OCI-LY7 (cell line): ENCODE data around the gene ITGAD. TPM values are rescaled to one million over a fixed set of nuclear protein-coding genes. Genes with fewer than 3 reads are reported as not detected.

ENCODE experiments used
- BruUV-seq: library from RNA; stranded (reverse); fragments of 400-500 nt; replicated peaks from 2 replicates; lab custom pipeline; 2021; lab: Mats Ljungman, UMichigan
- CTCF ChIA-PET: fragments of 300-600 bp; sonication (Branson Sonifier 250); formaldehyde crosslinking; loops from one replicate; lab custom pipeline; 2022; ENCODE audit warnings: antibody characterized with exemption; ENCODE audit not compliant: unreplicated experiment; lab: Charles Lee
- POLR2A ChIA-PET: fragments of 300-600 bp; sonication (Branson Sonifier 250); formaldehyde crosslinking; loops from one replicate; lab custom pipeline; 2022; ENCODE audit warnings: antibody characterized with exemption; lab: Charles Lee
- DNase-seq: peaks from one replicate; pipeline ENCODE4 v3.0.0-alpha.2; 2015; ENCODE audit warnings: low spot score
- H2AFZ ChIP-seq: fragments of 200-600 bp; sonication (generic), shearing (Covaris generic); 2 replicates; pipeline ENCODE4 v1.6.1; 2014; ENCODE audit warnings: mild to moderate bottlenecking, antibody characterized with exemption, low read length, moderate library complexity
- H3K27ac ChIP-seq: fragments of 200-600 bp; sonication (generic); 2 replicates; pipeline ENCODE4 v1.5.1; 2014; ENCODE audit warnings: mixed run types, low read depth, mild to moderate bottlenecking, moderate library complexity, low read length, inconsistent platforms; ENCODE audit not compliant: poor library complexity, severe bottlenecking
- H3K36me3 ChIP-seq: fragments of 200-600 bp; sonication (generic); 2 replicates; pipeline ENCODE4 v1.6.1; 2014; ENCODE audit warnings: mild to moderate bottlenecking, antibody characterized with exemption, low read length, moderate library complexity, mixed read lengths; ENCODE audit not compliant: insufficient read depth
- H3K4me1 ChIP-seq: fragments of 200-600 bp; sonication (generic); 2 replicates; pipeline ENCODE4 v1.5.1; 2014; ENCODE audit warnings: mild to moderate bottlenecking, low read length; ENCODE audit not compliant: insufficient read depth, poor library complexity, severe bottlenecking
- H3K4me2 ChIP-seq: fragments of 200-600 bp; sonication (generic); 2 replicates; pipeline ENCODE4 v1.6.1; 2014; ENCODE audit warnings: mild to moderate bottlenecking, low read length
- H3K4me3 ChIP-seq: fragments of 200-600 bp; sonication (generic); 2 replicates; pipeline ENCODE4 v1.5.1; 2014; ENCODE audit warnings: mild to moderate bottlenecking, low read depth, low read length; ENCODE audit not compliant: poor library complexity, severe bottlenecking
- H3K79me2 ChIP-seq: fragments of 200-600 bp; sonication (generic); 2 replicates; pipeline ENCODE4 v1.6.1; 2016; ENCODE audit warnings: low read depth, mild to moderate bottlenecking, low read length, moderate library complexity, mixed read lengths; ENCODE audit not compliant: insufficient read depth
- H3K9me2 ChIP-seq: fragments of 200-600 bp; sonication (generic); 2 replicates; pipeline ENCODE4 v1.6.1; 2016; ENCODE audit warnings: mild to moderate bottlenecking, low read length, mixed read lengths; ENCODE audit not compliant: insufficient read depth
- H3K9me3 ChIP-seq: fragments of 200-600 bp; sonication (generic); 2 replicates; pipeline ENCODE4 v1.6.1; 2014; ENCODE audit warnings: mild to moderate bottlenecking, mixed run types, low read length, mixed read lengths
- H4K20me1 ChIP-seq: fragments of 200-600 bp; sonication (generic); 2 replicates; pipeline ENCODE4 v1.6.1; 2014; ENCODE audit warnings: mild to moderate bottlenecking, antibody characterized with exemption, low read length, moderate library complexity, mixed read lengths; ENCODE audit not compliant: insufficient read depth
- EZH2phosphoT487 ChIP-seq: fragments of 200-600 bp; sonication (generic); IDR thresholded peaks from 2 replicates; pipeline ENCODE4 v1.6.1; 2018; ENCODE audit warnings: low read depth, borderline replicate concordance, mild to moderate bottlenecking, mixed run types, antibody characterized with exemption, low read length, moderate library complexity, mixed read lengths
- intact Hi-C: fragments of 100-400 bp; cut with micrococcal nuclease; formaldehyde crosslinking; loops from one replicate; pipeline ENCODE4 v1.10.0; 2022; ENCODE audit not compliant: unreplicated experiment
- total RNA-seq, 2 experiments: library from RNA; depleted of rRNA in 1 of 2; stranded (reverse); fragments of >200 nt in 1 of 2; shearing (Covaris generic) in 1 of 2; gene quantifications; 2 replicates each; pipeline ENCODE4 v1.2.3, GENCODE V29; 2014 to 2022
- TF ChIP-seq, protein P1 (sequence below): fragments of 200-600 bp; sonication (generic); conservative IDR thresholded peaks from 2 replicates; pipeline ENCODE4 v1.5.1; 2014; ENCODE audit warnings: mild to moderate bottlenecking, antibody characterized with exemption, low read length, moderate library complexity, mixed read lengths

The ITGAD gene
- total RNA-seq, 2 experiments from 2014 or later, result not detected

- Histone ChIP-seq H2AFZ (no peak overlapping the region), H3K79me2 (no peaks in the 10 kb centered on the region), H3K4me2 (peak overlapping the region; percentile 14; the same call in 1 of the 2 replicates), H3K27ac (no peak overlapping the region), H4K20me1 (no peaks in the 10 kb centered on the region), H3K4me3 (no peak overlapping the region), H3K9me2 (no peaks in the 10 kb centered on the region), H3K36me3 (no peaks in the 10 kb centered on the region), H3K4me1 (peaks cover 6% of the 10 kb centered on the region), H3K9me3 (no peaks in the 10 kb centered on the region)
- no TSS peak for BruUV-seq
- POLR2A ChIA-PET, result no interaction called here
- CTCF ChIA-PET, result no interaction called here
- intact Hi-C loops, result no loop called here
- no peak for TF ChIP-seq EZH2phosphoT487
- TF ChIP-seq, protein P1, sequence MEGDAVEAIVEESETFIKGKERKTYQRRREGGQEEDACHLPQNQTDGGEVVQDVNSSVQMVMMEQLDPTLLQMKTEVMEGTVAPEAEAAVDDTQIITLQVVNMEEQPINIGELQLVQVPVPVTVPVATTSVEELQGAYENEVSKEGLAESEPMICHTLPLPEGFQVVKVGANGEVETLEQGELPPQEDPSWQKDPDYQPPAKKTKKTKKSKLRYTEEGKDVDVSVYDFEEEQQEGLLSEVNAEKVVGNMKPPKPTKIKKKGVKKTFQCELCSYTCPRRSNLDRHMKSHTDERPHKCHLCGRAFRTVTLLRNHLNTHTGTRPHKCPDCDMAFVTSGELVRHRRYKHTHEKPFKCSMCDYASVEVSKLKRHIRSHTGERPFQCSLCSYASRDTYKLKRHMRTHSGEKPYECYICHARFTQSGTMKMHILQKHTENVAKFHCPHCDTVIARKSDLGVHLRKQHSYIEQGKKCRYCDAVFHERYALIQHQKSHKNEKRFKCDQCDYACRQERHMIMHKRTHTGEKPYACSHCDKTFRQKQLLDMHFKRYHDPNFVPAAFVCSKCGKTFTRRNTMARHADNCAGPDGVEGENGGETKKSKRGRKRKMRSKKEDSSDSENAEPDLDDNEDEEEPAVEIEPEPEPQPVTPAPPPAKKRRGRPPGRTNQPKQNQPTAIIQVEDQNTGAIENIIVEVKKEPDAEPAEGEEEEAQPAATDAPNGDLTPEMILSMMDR, result no peak
- DNase-seq, result no peak
Measured at GRCh38 chr16:31351942-31352325, 41.2 kb upstream of the ITGAD start.

DNA sequence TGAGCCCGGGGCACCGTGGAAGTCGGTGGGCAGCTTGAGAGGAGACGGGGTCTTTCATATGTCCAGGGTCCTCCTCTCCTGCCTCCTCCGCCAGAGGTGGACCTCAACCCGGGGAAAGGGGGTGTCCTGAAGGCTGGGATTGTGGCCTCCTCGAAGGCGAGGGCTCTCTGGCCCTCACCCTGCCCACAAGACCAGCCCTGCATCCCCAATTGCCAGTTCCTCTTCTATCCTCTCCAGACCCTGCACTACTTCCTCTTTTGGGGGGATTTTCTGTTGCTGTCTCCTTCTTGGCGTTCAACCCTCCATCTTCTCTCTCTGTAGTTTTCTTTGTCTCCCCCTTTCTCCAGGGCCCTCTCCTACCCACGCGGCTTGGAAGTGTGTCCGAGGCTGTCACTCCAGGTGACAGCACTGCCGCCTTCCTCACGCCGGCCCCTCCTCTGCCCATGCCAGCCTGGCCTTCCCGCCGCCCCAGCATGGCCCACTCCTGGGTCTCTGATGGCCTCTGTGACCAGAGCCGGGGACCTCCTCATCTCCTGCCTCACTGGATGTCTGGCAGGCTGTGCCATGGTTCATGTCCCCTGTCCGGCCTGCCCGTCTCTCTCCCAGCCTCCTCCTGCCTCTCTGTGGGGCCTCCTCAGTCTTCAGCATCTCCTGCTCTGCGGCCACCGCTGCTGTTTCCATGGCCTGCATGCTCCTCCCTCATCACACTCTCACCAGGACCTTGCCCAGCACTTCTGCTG, 40.6 kb upstream of the ITGAD start:
- no peaks in the 10 kb centered on the region for H3K9me3 ChIP-seq
- H2AFZ ChIP-seq, result no peak overlapping the region
- no peaks in the 10 kb centered on the region for H3K9me2 ChIP-seq
- H3K36me3 ChIP-seq, result no peaks in the 10 kb centered on the region
- BruUV-seq, result no TSS peak
- H3K79me2 ChIP-seq, result no peaks in the 10 kb centered on the region
- peaks cover 6% of the 10 kb centered on the region for H3K4me1 ChIP-seq
- ChIA-PET CTCF (no interaction called here), POLR2A (no interaction called here)
- H3K4me2 ChIP-seq, result no peak overlapping the region
- H4K20me1 ChIP-seq, result no peaks in the 10 kb centered on the region
- H3K27ac ChIP-seq, result no peak overlapping the region
- intact Hi-C loops, result no loop called here
- TF ChIP-seq, protein P1, result no peak
- no peak for TF ChIP-seq EZH2phosphoT487
- no peak overlapping the region for H3K4me3 ChIP-seq
- DNase-seq, result peak; percentile 13
